ENCODE results near the gene OR1J1.

The OR1J1 gene

GRCh38 chr9:122445155-122445749 lies 32.5 kb downstream of the OR1J1 start:
- DNase-seq (ENCODE audit: low spot score), result no peak

GRCh38 chr9:122444041-122444733 lies 33.5 kb downstream of the OR1J1 start:
- no peak for DNase-seq (ENCODE audit: low spot score)

DNA sequence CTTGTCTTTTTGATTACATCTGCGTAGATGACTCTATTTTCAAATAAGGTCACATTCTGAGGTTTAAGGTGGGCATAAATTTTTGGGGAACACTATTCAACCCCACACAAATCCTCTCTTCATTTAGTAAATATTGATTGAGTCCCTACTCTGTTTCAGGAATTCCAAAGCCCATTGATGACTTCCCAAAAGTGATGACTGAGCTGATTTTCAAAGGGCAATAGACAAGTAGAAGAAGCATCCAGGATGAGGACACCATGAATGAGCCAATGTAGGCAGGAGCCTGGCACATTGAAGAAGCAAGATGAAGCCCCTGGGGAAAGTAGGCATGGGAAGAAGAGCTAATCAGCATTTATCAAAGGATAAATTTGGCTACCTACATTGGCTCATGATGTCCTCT lies 35.2 kb downstream of the OR1J1 start:
- no peak for DNase-seq (ENCODE audit: low spot score)

Measured in ecto neural progenitor cell (in vitro differentiated cells).